Left hindlimb (tissue), 1 donor: ENCODE results near the gene SEMG1.

Source experiments
- DNase-seq: peaks from one replicate; pipeline ENCODE4 v3.0.0-alpha.2; 2018

Gene SEMG1

DNA sequence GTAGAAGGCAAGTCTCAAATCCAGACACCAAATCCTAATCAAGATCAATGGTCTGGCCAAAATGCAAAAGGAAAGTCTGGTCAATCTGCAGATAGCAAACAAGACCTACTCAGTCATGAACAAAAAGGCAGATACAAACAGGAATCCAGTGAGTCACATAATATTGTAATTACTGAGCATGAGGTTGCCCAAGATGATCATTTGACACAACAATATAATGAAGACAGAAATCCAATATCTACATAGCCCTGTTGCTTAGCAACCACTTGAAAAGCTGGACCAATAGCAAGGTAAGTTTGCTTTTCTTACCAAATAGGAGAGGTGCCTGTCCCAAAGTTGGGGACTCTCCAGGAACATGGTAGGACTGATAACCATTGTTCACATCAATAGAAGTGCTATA is 16.3 kb downstream of the SEMG1 start:
- DNase-seq, result no peak

GRCh38 chr20:45226287-45226686 is 19.5 kb downstream of the SEMG1 start:
- no peak for DNase-seq

- DNase-seq, result no peak
Measured at GRCh38 chr20:45229264-45230056, 22.6 kb downstream of the SEMG1 start.

GRCh38 chr20:45230631-45231030 is 23.8 kb downstream of the SEMG1 start:
- DNase-seq, result no peak

GRCh38 chr20:45235995-45236394 is 29.2 kb downstream of the SEMG1 start:
- DNase-seq, result no peak

DNA sequence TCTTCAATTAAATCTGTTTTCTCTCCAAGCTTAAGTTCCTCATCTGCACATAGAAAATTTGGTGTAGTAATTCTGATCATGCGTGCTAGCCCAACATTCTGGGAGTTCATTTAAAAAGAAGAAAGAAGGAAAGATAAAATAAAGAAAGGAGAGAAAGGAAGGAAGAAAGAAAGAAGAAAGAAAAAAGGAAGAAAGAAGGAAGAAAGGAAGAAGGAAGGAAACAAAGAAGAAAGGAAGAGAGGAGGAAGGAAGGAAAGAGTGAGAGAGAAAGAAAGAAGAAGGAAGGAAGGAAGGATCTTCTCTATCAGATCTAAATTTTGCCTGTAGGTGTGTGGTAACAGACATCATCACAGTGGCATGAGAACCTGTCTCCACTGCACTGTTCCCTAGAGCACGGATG is 31.3 kb downstream of the SEMG1 start:
- DNase-seq, result no peak

GRCh38 chr20:45246109-45246508 is 39.3 kb downstream of the SEMG1 start:
- DNase-seq, result no peak

GRCh38 chr20:45247865-45248264 is 41.0 kb downstream of the SEMG1 start:
- no peak for DNase-seq

GRCh38 chr20:45248609-45249008 is 41.8 kb downstream of the SEMG1 start:
- DNase-seq, result no peak

DNA sequence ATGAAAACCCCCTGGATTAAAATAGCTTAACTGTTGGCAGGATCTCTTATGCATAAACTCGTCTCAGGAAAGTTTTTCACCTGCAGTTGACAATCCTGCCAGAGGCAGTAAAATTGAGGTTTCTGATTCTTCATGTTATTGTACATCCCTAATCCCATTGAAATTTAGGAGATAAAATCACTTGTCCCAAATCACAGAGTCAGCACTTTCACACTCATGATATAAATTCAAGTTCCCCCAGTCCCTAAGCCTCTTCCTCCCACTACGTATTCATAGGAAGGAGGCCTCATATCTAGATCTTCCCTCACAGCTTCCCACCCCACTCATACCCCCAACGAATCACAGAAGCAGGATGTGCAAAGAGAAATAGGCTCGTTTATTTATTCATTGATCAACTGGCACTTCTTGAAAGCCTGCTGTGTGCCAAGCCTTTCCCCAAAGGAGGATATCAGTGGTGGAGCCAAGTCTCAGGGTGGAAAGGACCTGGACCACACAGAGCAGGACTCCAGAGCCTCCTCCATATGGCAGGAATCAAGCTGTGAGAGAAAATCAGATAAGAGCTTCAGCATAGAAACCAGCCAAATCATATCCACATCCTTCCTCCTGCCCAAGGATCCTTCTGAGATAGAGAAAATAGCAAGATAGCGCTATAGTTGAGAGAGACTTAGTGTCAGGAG is 45.2 kb downstream of the SEMG1 start:
- DNase-seq, result no peak

- no peak for DNase-seq
Measured at GRCh38 chr20:45253261-45253660, 46.4 kb downstream of the SEMG1 start.

DNA sequence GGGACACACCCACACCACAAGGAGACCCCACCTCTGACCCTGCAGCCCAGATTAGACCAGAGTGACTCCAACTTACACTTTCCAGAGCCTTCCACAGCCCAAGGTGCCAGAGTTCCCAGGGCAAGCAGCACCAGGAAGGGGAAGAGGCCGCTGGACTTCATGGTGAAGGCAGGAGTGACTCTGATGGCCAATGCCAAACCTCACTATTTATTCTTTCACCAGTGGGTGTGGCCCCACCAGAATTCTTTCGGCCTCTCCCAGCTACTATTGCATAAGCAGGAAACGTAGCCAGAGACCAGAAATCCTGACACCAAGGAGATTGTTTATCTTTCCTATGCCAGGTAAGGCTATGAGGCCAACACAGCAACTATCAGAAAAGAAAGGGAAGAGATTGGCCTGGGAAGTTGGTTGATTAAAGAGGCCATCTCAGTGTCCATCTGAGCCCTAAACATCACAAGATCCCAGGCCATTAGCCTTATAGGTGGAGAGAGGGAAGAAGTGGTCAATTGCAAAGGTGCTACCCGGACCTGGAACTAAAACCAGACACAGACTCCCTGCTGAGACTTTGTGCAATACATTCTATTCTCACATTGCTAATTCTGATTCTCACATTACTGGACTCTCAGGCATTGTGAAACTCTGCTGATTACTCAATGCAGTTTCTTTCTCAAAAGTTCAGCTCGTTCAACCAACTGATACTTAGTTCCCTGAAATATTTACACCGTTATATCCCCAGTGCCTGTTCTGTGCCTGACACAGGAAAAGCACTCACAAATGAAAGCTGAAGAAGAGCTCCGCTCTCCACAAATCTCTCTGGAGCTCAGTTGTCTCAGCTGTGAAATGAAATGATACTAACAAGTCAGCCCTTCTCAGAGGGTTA is 47.8 kb downstream of the SEMG1 start, which contains the start of gene SLPI:
TSS of gene SLPI (minus strand) at position 182 of the 880 bp plus-strand sequence. CDS start at position 161, 21 bp downstream.
- no peak for DNase-seq

DNA sequence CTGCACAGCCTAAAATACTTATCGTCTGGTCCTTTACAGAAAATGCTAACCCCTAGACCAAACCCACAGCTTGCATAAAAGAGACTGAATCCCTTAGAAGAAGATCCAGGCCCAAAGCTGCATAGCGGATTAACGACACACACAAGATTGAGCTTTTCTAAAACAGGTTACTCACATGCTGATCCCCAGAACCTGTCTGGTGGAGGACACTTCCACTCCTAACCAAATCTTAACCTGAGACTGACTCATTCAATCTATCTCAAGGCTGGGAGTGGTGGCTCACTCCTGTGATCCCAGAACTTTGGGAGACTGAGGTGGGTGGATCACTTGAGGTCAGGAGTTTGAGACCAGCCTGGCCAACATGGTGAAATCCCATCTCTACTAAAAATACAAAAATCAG is 50.3 kb downstream of the SEMG1 start:
- no peak for DNase-seq

DNA sequence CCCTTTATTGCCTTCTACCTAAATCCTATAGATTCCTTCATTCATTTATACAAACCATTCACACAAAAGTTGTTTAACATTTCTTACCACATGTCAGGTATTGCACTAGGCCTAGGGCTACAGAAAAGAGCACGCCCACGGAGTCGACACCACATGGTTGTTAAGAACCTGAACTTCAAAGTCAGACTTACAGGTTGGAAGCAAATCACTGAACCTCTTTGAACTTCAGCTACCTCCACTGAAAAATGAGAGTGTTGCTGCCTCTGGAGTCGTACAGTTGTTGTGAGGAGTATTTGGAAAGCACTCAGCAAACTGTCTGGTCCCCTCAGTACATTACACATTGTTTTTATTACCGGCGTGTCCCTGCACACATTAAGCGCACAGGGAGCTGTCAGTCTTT is 50.9 kb downstream of the SEMG1 start:
- no peak for DNase-seq

- DNase-seq, result no peak
Measured at GRCh38 chr20:45258259-45258658, 51.4 kb downstream of the SEMG1 start.

DNA sequence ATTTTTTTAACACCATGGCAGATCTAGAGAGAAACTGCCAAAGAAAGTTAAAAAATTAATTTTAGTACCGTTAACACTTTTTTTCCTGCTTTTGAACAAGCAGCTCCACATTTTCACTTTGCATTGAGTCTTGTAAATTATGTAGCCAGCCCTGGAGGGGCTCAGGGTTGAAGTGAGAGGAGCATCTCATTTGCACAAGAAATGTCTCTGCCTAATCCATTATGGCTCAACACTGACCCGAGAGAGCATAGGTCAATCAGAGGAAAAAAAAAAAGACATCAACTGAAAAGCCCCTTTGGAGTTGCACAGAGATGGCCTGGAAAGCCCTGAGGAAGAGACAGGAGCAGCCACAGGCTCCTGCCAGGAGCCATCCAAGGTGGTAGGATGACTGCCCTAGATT is 51.8 kb downstream of the SEMG1 start:
- no peak for DNase-seq
